ENCODE measurements around the gene PRDM16. TPM values are rescaled to one million over a fixed set of nuclear protein-coding genes. Genes with fewer than 3 reads are reported as not detected.

The PRDM16 gene
- total and polyA plus RNA-seq, 4 donors, result 0.05 to 0.67 (median 0.19) TPM

- H3K4me3 ChIP-seq (ENCODE audit: low read depth in 1 of 3, low read length in 3 of 3), result no peak overlapping the region
- no peaks in the 10 kb centered on the region for H3K36me3 ChIP-seq (ENCODE audit: control insufficient read depth in 4 of 4, insufficient read depth in 3 of 4, low read depth in 1 of 4, low read length in 3 of 4)
- no peak for DNase-seq (ENCODE audit: low spot score)
- H3K27ac ChIP-seq (ENCODE audit: low read depth in 1 of 2, low read length in 2 of 2), result no peak overlapping the region
- peaks cover 0 to 9% (median 6%) of the 10 kb centered on the region in 4 donors for H3K4me1 ChIP-seq (ENCODE audit: control insufficient read depth in 4 of 4, insufficient read depth in 4 of 4, low read length in 3 of 4)
- WGBS, result 94% methylated on average over 16 of the region's 16 CpGs
- no peak overlapping the region for H3K9ac ChIP-seq (ENCODE audit: low read depth in 1 of 2, low read length in 2 of 2)
- H3K9me3 ChIP-seq (ENCODE audit: control insufficient read depth in 4 of 4, low read length in 3 of 4), result no peaks in the 10 kb centered on the region
- no peaks in the 10 kb centered on the region for H3K27me3 ChIP-seq (ENCODE audit: control insufficient read depth in 4 of 4, insufficient read depth in 4 of 4, low read length in 3 of 4)
- TF ChIP-seq JUND (IDR thresholded peaks at IDR 0.05) (no peak), GABPA (IDR thresholded peaks at IDR 0.05 in 1 of 2, conservative IDR thresholded peaks at IDR 0.05 in 1 of 2) (no peak), FOXA1 (IDR thresholded peaks at IDR 0.05) (no peak), SP1 (IDR thresholded peaks at IDR 0.05) (no peak), REST (IDR thresholded peaks at IDR 0.05) (no peak), HNF4G (IDR thresholded peaks at IDR 0.05) (no peak), NR2F2 (IDR thresholded peaks at IDR 0.05) (no peak)
Observed at GRCh38 chr1:3476666-3477065, 407.7 kb downstream of the PRDM16 start.

DNA sequence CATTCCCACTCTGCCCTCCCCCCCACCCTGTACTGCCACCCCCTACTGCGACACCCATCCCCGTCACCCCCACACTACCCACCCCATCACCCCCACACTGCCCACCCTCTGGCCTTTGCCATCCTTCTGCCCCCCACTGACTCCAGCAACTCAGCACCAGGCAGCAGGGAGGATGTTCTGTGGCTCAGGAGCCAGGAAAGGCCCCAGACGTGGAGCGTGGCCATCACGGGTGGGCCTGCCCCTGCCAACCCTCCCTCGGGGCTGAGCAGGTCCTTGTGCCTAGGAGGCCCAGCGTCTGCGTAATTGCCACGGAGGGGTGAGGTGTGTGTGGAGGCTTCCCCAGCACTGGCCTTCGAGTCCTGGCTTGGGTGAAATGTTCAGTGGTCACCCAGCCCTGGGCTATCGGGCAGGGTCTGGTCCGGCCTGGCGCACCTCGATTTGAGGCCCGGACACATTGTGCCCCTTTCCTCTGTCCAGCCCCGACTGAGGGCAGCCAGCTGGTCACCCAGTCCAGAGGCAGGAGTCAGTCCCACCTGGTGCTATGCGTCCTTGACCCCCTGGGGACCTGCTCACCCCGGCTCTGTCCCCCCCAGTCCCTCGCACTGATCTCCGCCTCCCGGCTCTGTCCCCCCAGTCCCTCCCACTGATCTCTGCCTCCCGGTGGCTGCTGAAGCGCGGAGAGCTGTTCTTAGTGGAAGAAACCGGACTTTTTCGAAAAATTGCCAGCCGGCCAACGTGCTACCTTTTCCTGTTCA lies 408.4 kb downstream of the PRDM16 start:
- H3K9ac ChIP-seq (ENCODE audit: low read depth in 1 of 2, low read length in 2 of 2), result no peak overlapping the region
- H3K9me3 ChIP-seq (ENCODE audit: control insufficient read depth in 4 of 4, low read length in 3 of 4), result no peaks in the 10 kb centered on the region
- TF ChIP-seq HNF4A (conservative IDR thresholded peaks at IDR 0.05) (no peak), EGR1 (IDR thresholded peaks at IDR 0.05; ENCODE audit: low read depth in 2 of 2) (no peak), TAF1 (conservative IDR thresholded peaks at IDR 0.05) (no peak), NR2F2 (IDR thresholded peaks at IDR 0.05) (no peak), ATF3 (IDR thresholded peaks at IDR 0.05) (no peak), REST (IDR thresholded peaks at IDR 0.05) (no peak)
- TF ChIP-seq, protein P1, sequence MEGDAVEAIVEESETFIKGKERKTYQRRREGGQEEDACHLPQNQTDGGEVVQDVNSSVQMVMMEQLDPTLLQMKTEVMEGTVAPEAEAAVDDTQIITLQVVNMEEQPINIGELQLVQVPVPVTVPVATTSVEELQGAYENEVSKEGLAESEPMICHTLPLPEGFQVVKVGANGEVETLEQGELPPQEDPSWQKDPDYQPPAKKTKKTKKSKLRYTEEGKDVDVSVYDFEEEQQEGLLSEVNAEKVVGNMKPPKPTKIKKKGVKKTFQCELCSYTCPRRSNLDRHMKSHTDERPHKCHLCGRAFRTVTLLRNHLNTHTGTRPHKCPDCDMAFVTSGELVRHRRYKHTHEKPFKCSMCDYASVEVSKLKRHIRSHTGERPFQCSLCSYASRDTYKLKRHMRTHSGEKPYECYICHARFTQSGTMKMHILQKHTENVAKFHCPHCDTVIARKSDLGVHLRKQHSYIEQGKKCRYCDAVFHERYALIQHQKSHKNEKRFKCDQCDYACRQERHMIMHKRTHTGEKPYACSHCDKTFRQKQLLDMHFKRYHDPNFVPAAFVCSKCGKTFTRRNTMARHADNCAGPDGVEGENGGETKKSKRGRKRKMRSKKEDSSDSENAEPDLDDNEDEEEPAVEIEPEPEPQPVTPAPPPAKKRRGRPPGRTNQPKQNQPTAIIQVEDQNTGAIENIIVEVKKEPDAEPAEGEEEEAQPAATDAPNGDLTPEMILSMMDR (IDR thresholded peaks at IDR 0.05; ENCODE audit: low read depth, low read length, missing input control), result no peak
- peaks cover 0 to 9% (median 6%) of the 10 kb centered on the region in 4 donors for H3K4me1 ChIP-seq (ENCODE audit: control insufficient read depth in 4 of 4, insufficient read depth in 4 of 4, low read length in 3 of 4)
- no peak for DNase-seq (ENCODE audit: low spot score)
- 82% methylated on average over 28 of the region's 28 CpGs for WGBS
- no peak overlapping the region for H3K4me3 ChIP-seq (ENCODE audit: low read depth in 1 of 3, low read length in 3 of 3)
- no peaks in the 10 kb centered on the region for H3K27me3 ChIP-seq (ENCODE audit: control insufficient read depth in 4 of 4, insufficient read depth in 4 of 4, low read length in 3 of 4)
- H3K36me3 ChIP-seq (ENCODE audit: control insufficient read depth in 4 of 4, insufficient read depth in 3 of 4, low read depth in 1 of 4, low read length in 3 of 4), result no peaks in the 10 kb centered on the region
- H3K27ac ChIP-seq (ENCODE audit: low read depth in 1 of 2, low read length in 2 of 2), result no peak overlapping the region
